Retinal pigment epithelial cell (primary cell): Measurements from ENCODE around the gene LEMD1.
"Not testable (repeated sequence)": the region's sequence is repeated elsewhere in the genome, so short reads cannot be mapped to it uniquely, and the experiment has no call there.

Experiments
- DNase-seq: peaks from one replicate; pipeline ENCODE4 v3.0.0-alpha.2; 2010; ENCODE audit warnings: low read depth
- H3K4me3 ChIP-seq: 2 replicates; pipeline ENCODE4 v1.5.1; 2011; ENCODE audit warnings: mild to moderate bottlenecking, low read length, control low read depth, moderate library complexity
- TF ChIP-seq, protein P1 (sequence below): conservative IDR thresholded peaks from 2 replicates; pipeline ENCODE4 v1.5.1; 2011; ENCODE audit warnings: low read depth, low read length, control low read depth, inconsistent platforms

LEMD1 gene

DNA sequence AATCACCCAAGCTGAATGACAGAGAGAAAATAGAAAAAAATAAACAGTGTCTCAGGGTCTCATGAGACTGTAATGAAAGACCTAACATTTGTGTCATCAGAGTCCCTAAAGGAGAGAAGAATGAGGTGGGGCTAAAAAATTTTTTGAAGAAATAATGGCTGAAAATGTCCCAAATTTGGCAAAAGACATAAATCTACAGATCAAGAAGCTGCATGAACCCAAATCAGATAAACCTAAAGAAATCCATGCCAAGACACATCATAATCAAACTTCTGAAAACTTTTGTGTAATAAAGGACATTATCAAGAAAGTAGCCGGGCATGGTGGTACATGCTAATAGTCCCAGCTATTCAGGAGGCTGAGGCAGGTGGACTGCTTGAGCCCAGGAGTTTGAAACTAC is 29.2 kb downstream of the LEMD1 start:
- TF ChIP-seq, protein P1, sequence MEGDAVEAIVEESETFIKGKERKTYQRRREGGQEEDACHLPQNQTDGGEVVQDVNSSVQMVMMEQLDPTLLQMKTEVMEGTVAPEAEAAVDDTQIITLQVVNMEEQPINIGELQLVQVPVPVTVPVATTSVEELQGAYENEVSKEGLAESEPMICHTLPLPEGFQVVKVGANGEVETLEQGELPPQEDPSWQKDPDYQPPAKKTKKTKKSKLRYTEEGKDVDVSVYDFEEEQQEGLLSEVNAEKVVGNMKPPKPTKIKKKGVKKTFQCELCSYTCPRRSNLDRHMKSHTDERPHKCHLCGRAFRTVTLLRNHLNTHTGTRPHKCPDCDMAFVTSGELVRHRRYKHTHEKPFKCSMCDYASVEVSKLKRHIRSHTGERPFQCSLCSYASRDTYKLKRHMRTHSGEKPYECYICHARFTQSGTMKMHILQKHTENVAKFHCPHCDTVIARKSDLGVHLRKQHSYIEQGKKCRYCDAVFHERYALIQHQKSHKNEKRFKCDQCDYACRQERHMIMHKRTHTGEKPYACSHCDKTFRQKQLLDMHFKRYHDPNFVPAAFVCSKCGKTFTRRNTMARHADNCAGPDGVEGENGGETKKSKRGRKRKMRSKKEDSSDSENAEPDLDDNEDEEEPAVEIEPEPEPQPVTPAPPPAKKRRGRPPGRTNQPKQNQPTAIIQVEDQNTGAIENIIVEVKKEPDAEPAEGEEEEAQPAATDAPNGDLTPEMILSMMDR: no peak
- no peak for DNase-seq
- no peak overlapping the region for H3K4me3 ChIP-seq

GRCh38 chr1:205391386-205391785 is 30.5 kb downstream of the LEMD1 start:
- TF ChIP-seq, protein P1: no peak

DNA sequence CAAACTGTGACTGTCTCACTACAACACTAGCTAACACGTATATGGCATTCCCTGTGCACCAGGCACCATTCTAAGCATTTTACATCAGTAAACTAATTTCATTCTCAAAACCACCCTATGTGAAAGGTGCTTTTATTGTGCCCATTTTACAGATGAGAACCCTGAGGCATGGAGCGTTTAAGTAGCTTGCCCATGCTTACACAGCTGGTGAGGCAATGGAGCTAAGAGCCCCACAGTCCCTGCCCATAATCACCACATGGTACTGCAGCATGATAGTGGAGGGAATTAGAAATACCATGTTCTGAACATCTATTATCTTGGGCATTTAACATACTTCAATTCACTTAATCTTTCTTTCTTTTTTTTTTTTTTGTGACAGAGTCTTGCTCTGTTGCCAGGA is 34.0 kb downstream of the LEMD1 start:
- DNase-seq: no peak

More at GRCh38 chr1:205391386-205391785, 30.5 kb downstream of the LEMD1 start:
- no peak for DNase-seq
- H3K4me3 ChIP-seq: no peak overlapping the region

DNA sequence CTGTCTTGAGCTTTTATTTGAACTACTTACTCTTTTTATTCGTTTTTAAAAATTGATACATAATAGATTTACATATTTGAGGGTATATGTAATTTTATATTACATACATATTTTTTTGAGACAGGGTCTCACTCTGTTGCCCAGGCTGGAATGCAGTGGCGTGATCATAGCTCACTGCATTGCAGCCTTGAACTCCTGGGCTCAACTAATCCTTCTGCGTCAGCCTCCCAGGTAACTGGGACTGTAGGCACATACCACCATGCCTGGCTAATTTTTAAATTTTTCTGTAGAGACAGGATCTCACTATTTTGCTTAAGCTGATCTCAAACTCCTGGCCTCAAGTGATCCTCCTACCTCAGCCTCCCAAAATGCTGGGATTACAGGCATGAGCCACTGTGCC is 38.9 kb downstream of the LEMD1 start:
- DNase-seq, H3K4me3 ChIP-seq: not testable (repeated sequence)

More for the DNA sequence above, 34.0 kb downstream of the LEMD1 start:
- TF ChIP-seq, protein P1: no peak
- H3K4me3 ChIP-seq: no peak overlapping the region

GRCh38 chr1:205382561-205382960 is 39.3 kb downstream of the LEMD1 start:
- no peak overlapping the region for H3K4me3 ChIP-seq
- no peak for DNase-seq
- TF ChIP-seq, protein P1: no peak

DNA sequence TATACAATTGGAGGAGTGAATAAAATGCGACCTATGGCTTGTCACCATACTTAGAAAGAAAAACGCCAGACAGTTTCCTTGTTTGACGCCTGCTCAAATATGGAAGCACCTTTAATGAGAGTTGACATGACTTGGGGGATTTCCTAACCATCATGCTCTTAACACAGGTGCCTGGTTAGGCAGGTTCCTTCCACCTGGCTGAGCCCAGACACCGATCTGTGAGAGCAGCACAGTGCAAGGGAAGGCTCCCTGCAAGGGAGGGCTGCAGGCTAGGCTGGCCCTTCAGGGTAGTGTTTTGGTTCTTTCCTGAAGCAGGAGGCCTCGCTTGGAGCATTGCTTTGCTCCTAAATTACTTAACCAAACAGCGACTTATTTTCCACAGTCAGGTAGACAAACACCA is 40.6 kb downstream of the LEMD1 start:
- H3K4me3 ChIP-seq: no peak overlapping the region
- DNase-seq: no peak
- TF ChIP-seq, protein P1: no peak

- no peak for DNase-seq
- TF ChIP-seq, protein P1: no peak
- no peak overlapping the region for H3K4me3 ChIP-seq
These were observed 41.0 kb downstream of the LEMD1 start for GRCh38 chr1:205380882-205381281.

GRCh38 chr1:205379056-205379455 is 42.8 kb downstream of the LEMD1 start:
- H3K4me3 ChIP-seq: no peak overlapping the region
- DNase-seq: no peak
- TF ChIP-seq, protein P1: no peak
